ENCODE measurements around the gene SFRP5.

Gene SFRP5

GRCh38 chr10:97785231-97785630 lies 13.4 kb upstream of the SFRP5 start:
- DNase-seq, result no peak

- no peak for DNase-seq
Measured at GRCh38 chr10:97784200-97784810, 12.5 kb upstream of the SFRP5 start.

GRCh38 chr10:97782455-97783228 lies 10.8 kb upstream of the SFRP5 start:
- no peak for DNase-seq

- no peak for DNase-seq
Measured at GRCh38 chr10:97781618-97782331, 10.0 kb upstream of the SFRP5 start.

- DNase-seq, result peak; percentile 32
Measured at GRCh38 chr10:97780841-97781617, 9.2 kb upstream of the SFRP5 start.

- no peak for DNase-seq
Measured at GRCh38 chr10:97779975-97780374, 8.2 kb upstream of the SFRP5 start.

- DNase-seq, result no peak
Measured at GRCh38 chr10:97779492-97779891, 7.7 kb upstream of the SFRP5 start.

- peak; percentile 23 for DNase-seq
Measured at GRCh38 chr10:97778452-97779302, 6.9 kb upstream of the SFRP5 start.

GRCh38 chr10:97777143-97777542 lies 5.3 kb upstream of the SFRP5 start:
- no peak for DNase-seq

- no peak for DNase-seq
Measured at GRCh38 chr10:97774811-97775294, 3.1 kb upstream of the SFRP5 start.

- no peak for DNase-seq
Measured at GRCh38 chr10:97773096-97773495, 1.3 kb upstream of the SFRP5 start.

GRCh38 chr10:97771055-97771891 lies 526 bp downstream of the SFRP5 start:
- peak; percentile 80 for DNase-seq

GRCh38 chr10:97770255-97770654 lies 1.5 kb downstream of the SFRP5 start:
- no peak for DNase-seq

GRCh38 chr10:97768322-97769315 lies 3.2 kb downstream of the SFRP5 start:
- DNase-seq, result no peak

GRCh38 chr10:97766996-97767924 lies 4.5 kb downstream of the SFRP5 start:
- no peak for DNase-seq

GRCh38 chr10:97766106-97766810 lies 5.5 kb downstream of the SFRP5 start:
- no peak for DNase-seq

- no peak for DNase-seq
Measured at GRCh38 chr10:97765201-97765600, 6.6 kb downstream of the SFRP5 start.

- DNase-seq, result no peak
Measured at GRCh38 chr10:97764519-97764931, 7.3 kb downstream of the SFRP5 start.
